H9 (cell line): ENCODE results near the gene NHLRC4. TPM values are rescaled to one million over a fixed set of nuclear protein-coding genes. Genes with fewer than 3 reads are reported as not detected.

Experiments
- DNase-seq: peaks from one replicate; pipeline ENCODE4 v3.0.0-alpha.2; 2017
- H2AFZ ChIP-seq: one replicate; pipeline ENCODE4 v1.6.1; 2013; ENCODE audit warnings: mild to moderate bottlenecking, low read length, control low read depth, moderate library complexity
- H2AK5ac ChIP-seq: 2 replicates; pipeline ENCODE4 v1.6.1; 2013; ENCODE audit warnings: low read length, control low read depth, mixed read lengths; ENCODE audit not compliant: insufficient read length
- H2BK120ac ChIP-seq: one replicate; pipeline ENCODE4 v1.6.1; 2013; ENCODE audit warnings: low read depth, mild to moderate bottlenecking, low read length, control low read depth, inconsistent platforms; ENCODE audit not compliant: poor library complexity, severe bottlenecking
- H2BK12ac ChIP-seq: 2 replicates; pipeline ENCODE4 v1.6.1; 2013; ENCODE audit warnings: low read length, control low read depth, mixed read lengths, low read depth; ENCODE audit not compliant: insufficient read length
- H2BK15ac ChIP-seq: 2 replicates; pipeline ENCODE4 v1.6.1; 2013; ENCODE audit warnings: low read depth, low read length, control low read depth
- H2BK20ac ChIP-seq: one replicate; pipeline ENCODE4 v1.6.1; 2013; ENCODE audit warnings: low read depth, mild to moderate bottlenecking, low read length, control low read depth, inconsistent platforms; ENCODE audit not compliant: poor library complexity, severe bottlenecking
- H2BK5ac ChIP-seq: 2 replicates; pipeline ENCODE4 v1.6.1; 2013; ENCODE audit warnings: low read length, control low read depth, mixed read lengths; ENCODE audit not compliant: insufficient read length
- H3K14ac ChIP-seq: 2 replicates; pipeline ENCODE4 v1.6.1; 2013; ENCODE audit warnings: low read length, control low read depth; ENCODE audit not compliant: insufficient read depth
- H3K18ac ChIP-seq: 2 replicates; pipeline ENCODE4 v1.6.1; 2013; ENCODE audit warnings: low read depth, mild to moderate bottlenecking, mixed read lengths, low read length, control low read depth; ENCODE audit not compliant: insufficient read length
- H3K23ac ChIP-seq: 2 replicates; pipeline ENCODE4 v1.6.1; 2013; ENCODE audit warnings: low read length, control low read depth, mixed read lengths, low read depth; ENCODE audit not compliant: insufficient read length
- H3K23me2 ChIP-seq: 2 replicates; pipeline ENCODE4 v1.6.1; 2013; ENCODE audit warnings: low read depth, mild to moderate bottlenecking, mixed read lengths, low read length, control low read depth; ENCODE audit not compliant: insufficient read length, poor library complexity, severe bottlenecking
- H3K27ac ChIP-seq: 2 replicates; pipeline ENCODE4 v1.5.1; 2013; ENCODE audit warnings: low read length, control low read depth, mixed read lengths, low read depth; ENCODE audit not compliant: insufficient read length
- H3K27me3 ChIP-seq: 2 replicates; pipeline ENCODE4 v1.6.1; 2013; ENCODE audit warnings: low read length, control low read depth, inconsistent platforms; ENCODE audit not compliant: insufficient read depth
- H3K4ac ChIP-seq: 2 replicates; pipeline ENCODE4 v1.6.1; 2013; ENCODE audit warnings: low read depth, mild to moderate bottlenecking, control low read depth, inconsistent platforms, low read length, moderate library complexity
- H3K4me1 ChIP-seq: 2 replicates; pipeline ENCODE4 v1.6.1; 2013; ENCODE audit warnings: low read length, control low read depth, inconsistent platforms; ENCODE audit not compliant: insufficient read depth
- H3K4me2 ChIP-seq: 2 replicates; pipeline ENCODE4 v1.6.1; 2013; ENCODE audit warnings: low read length, control low read depth, mixed read lengths; ENCODE audit not compliant: insufficient read length, insufficient read depth
- H3K56ac ChIP-seq: 2 replicates; pipeline ENCODE4 v1.6.1; 2013; ENCODE audit warnings: low read depth, mild to moderate bottlenecking, mixed read lengths, low read length, control low read depth; ENCODE audit not compliant: insufficient read length
- H3K79me1 ChIP-seq: 2 replicates; pipeline ENCODE4 v1.6.1; 2013; ENCODE audit warnings: low read depth, mild to moderate bottlenecking, moderate library complexity, low read length, control low read depth, inconsistent platforms; ENCODE audit not compliant: insufficient read depth, poor library complexity, severe bottlenecking
- H3K79me2 ChIP-seq: 2 replicates; pipeline ENCODE4 v1.6.1; 2013; ENCODE audit warnings: low read length, control low read depth, inconsistent platforms; ENCODE audit not compliant: insufficient read depth
- H3K9ac ChIP-seq: 2 replicates; pipeline ENCODE4 v1.6.1; 2013; ENCODE audit warnings: low read length, control low read depth, mixed read lengths; ENCODE audit not compliant: insufficient read length; ENCODE audit errors: extremely low read depth
- H3K9me3 ChIP-seq: one replicate; pipeline ENCODE4 v1.6.1; 2013; ENCODE audit warnings: low read depth, low read length, inconsistent platforms; ENCODE audit not compliant: control insufficient read depth
- H3T11ph ChIP-seq: one replicate; pipeline ENCODE4 v1.6.1; 2013; ENCODE audit warnings: mild to moderate bottlenecking, low read length, control low read depth, inconsistent platforms
- H4K20me1 ChIP-seq: one replicate; pipeline ENCODE4 v1.6.1; 2013; ENCODE audit not compliant: control insufficient read depth, insufficient read length, insufficient read depth
- H4K5ac ChIP-seq: 2 replicates; pipeline ENCODE4 v1.6.1; 2013; ENCODE audit warnings: low read depth, mild to moderate bottlenecking, mixed read lengths, low read length, control low read depth; ENCODE audit not compliant: insufficient read length
- H4K8ac ChIP-seq: replicated peaks from 2 replicates; pipeline ENCODE4 v1.6.1; 2013; ENCODE audit warnings: low read length, control low read depth, mixed read lengths, low read depth; ENCODE audit not compliant: insufficient read length
- H4K91ac ChIP-seq: 2 replicates; pipeline ENCODE4 v1.6.1; 2013; ENCODE audit warnings: low read depth, mild to moderate bottlenecking, moderate library complexity, mixed read lengths, low read length, control low read depth; ENCODE audit not compliant: insufficient read length
- H3K27ac Mint-ChIP-seq, 3 experiments: 2 replicates in 2 of 3; 3 replicates in 1 of 3; pipeline ENCODE4 v1.8.0; 2020 to 2021; ENCODE audit warnings: mixed read lengths in 3 of 3, mild to moderate bottlenecking in 1 of 3, moderate library complexity in 1 of 3
- H3K27me3 Mint-ChIP-seq: 2 replicates; pipeline ENCODE4 v1.8.0; 2021; ENCODE audit warnings: low read depth, mild to moderate bottlenecking, moderate library complexity, mixed read lengths
- H3K36me3 Mint-ChIP-seq, 3 experiments: 2 replicates in 2 of 3; 3 replicates in 1 of 3; pipeline ENCODE4 v1.8.0; 2020 to 2021; ENCODE audit warnings: low read depth in 3 of 3, mixed read lengths in 3 of 3; ENCODE audit not compliant: insufficient read depth in 1 of 3
- H3K4me1 Mint-ChIP-seq, 2 experiments: 2 replicates each; pipeline ENCODE4 v1.8.0; 2020; ENCODE audit warnings: mixed read lengths in 2 of 2
- H3K4me3 Mint-ChIP-seq, 2 experiments: 2 replicates in 1 of 2; 3 replicates in 1 of 2; pipeline ENCODE4 v1.8.0; 2020 to 2021; ENCODE audit warnings: mild to moderate bottlenecking in 2 of 2, mixed read lengths in 2 of 2, moderate library complexity in 1 of 2
- H3K9me3 Mint-ChIP-seq, 2 experiments: 2 replicates in 1 of 2; 3 replicates in 1 of 2; pipeline ENCODE4 v1.8.0; 2020; ENCODE audit warnings: mild to moderate bottlenecking in 2 of 2, mixed read lengths in 2 of 2, moderate library complexity in 1 of 2
- WGBS: extraction: QIAGEN DNeasy Blood & Tissue Kit; methylation state at CpG from one replicate; pipeline ENCODE4 v1.1.7; 2013; ENCODE audit warnings: missing lambda C conversion rate, low lambda C conversion rate, mixed read lengths; ENCODE audit not compliant: insufficient read length; ENCODE audit errors: extremely low coverage; 5-methylcytosine and 5-hydroxymethylcytosine counted together
- total RNA-seq: library from RNA; stranded (reverse); gene quantifications from 2 replicates; pipeline ENCODE4 v1.2.1, GENCODE V29; 2021
- TF ChIP-seq, protein P1 (sequence below): fragments of 200-600 bp; sonication (generic); conservative IDR thresholded peaks from 3 replicates; pipeline ENCODE4 v1.8.0; 2021; ENCODE audit warnings: antibody characterized with exemption, mild to moderate bottlenecking

NHLRC4 gene
- total RNA-seq, 1 experiment from 2014 or later, result 0.42 TPM

- H3K9me3 Mint-ChIP-seq, result peaks cover 13 to 18% of the 10 kb centered on the region in 2 experiments
- Histone ChIP-seq H3K4me1 (no peaks in the 10 kb centered on the region), H3K56ac (no peak overlapping the region), H3K14ac (no peak overlapping the region), H3K9ac (no peak overlapping the region), H4K20me1 (no peaks in the 10 kb centered on the region), H2AFZ (no peak overlapping the region), H4K5ac (no peak overlapping the region), H3K23me2 (no peaks in the 10 kb centered on the region), H3K4me2 (no peak overlapping the region), H4K91ac (no peak overlapping the region), H3K27ac (no peak overlapping the region), H2BK120ac (no peak overlapping the region), H3K27me3 (no peaks in the 10 kb centered on the region), H3K23ac (no peak overlapping the region), H3K79me2 (no peaks in the 10 kb centered on the region), H2BK20ac (no peak overlapping the region), H3K4ac (no peak overlapping the region), H2BK15ac (no peak overlapping the region), H2BK12ac (no peak overlapping the region), H3K79me1 (no peaks in the 10 kb centered on the region), H3K18ac (no peak overlapping the region), H3T11ph (no peak overlapping the region), H2BK5ac (no peak overlapping the region), H2AK5ac (no peak overlapping the region), H3K9me3 (no peaks in the 10 kb centered on the region), H4K8ac (no peak overlapping the region)
- H3K36me3 Mint-ChIP-seq, result peaks cover 21 to 38% (median 32%) of the 10 kb centered on the region in 3 experiments
- DNase-seq, result no peak
- no peak overlapping the region for H3K4me3 Mint-ChIP-seq
- H3K4me1 Mint-ChIP-seq, result no peaks in the 10 kb centered on the region
- no CpG with 5 or more reads among the region's 7 CpGs for WGBS
- TF ChIP-seq, protein P1, sequence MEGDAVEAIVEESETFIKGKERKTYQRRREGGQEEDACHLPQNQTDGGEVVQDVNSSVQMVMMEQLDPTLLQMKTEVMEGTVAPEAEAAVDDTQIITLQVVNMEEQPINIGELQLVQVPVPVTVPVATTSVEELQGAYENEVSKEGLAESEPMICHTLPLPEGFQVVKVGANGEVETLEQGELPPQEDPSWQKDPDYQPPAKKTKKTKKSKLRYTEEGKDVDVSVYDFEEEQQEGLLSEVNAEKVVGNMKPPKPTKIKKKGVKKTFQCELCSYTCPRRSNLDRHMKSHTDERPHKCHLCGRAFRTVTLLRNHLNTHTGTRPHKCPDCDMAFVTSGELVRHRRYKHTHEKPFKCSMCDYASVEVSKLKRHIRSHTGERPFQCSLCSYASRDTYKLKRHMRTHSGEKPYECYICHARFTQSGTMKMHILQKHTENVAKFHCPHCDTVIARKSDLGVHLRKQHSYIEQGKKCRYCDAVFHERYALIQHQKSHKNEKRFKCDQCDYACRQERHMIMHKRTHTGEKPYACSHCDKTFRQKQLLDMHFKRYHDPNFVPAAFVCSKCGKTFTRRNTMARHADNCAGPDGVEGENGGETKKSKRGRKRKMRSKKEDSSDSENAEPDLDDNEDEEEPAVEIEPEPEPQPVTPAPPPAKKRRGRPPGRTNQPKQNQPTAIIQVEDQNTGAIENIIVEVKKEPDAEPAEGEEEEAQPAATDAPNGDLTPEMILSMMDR, result peak; percentile 63
- peaks cover 15% of the 10 kb centered on the region for H3K27me3 Mint-ChIP-seq
- no peak overlapping the region for H3K27ac Mint-ChIP-seq
Measured at GRCh38 chr16:600781-601180, 34.0 kb downstream of the NHLRC4 start.
